Heart left ventricle (tissue), 13 donors: Measurements from ENCODE around the gene VPS13C.

ENCODE experiments used
- POLR2A ChIP-seq, 2 donors: fragments of 450-650 bp; IDR thresholded peaks; one replicate each; pipeline ENCODE4 v1.6.1; 2017; ENCODE audit warnings: antibody characterized with exemption in 2 of 2, mild to moderate bottlenecking in 2 of 2, moderate library complexity in 2 of 2
- TF ChIP-seq, protein P1 (sequence below), 12 donors: fragments of 200-600 bp; sonication (generic) in 4 of 12; IDR thresholded peaks; one replicate each; pipeline versions ENCODE4 v1.5.0 to v1.8.0; 2018 to 2022; ENCODE audit warnings: antibody characterized with exemption in 12 of 12, mild to moderate bottlenecking in 5 of 12
- donor health status: ischemic (EF 13 %, LVEDD 7.1; RV severe dilation, severe dysfunction).
- donor health status: DM: no; HTN: yes; CAD: no.
- donor health status: DM: no; HTN: no; CAD: no.
- donor health status: ischemic (EF 25% LVEDD 6.9; RV normal size, moderate dysfunction).
- donor health status: ischemic (EF 25% LVEDD 5.7; RV mildly dilated, moderate dysfunction).
- donor health status: ischemic (EF 35%, LVEDD 5.7; RV mildly dilated, moderate dysfunction).
- donor health status: nonischemic (EF 11% LVEDD 7.7; RV severe dilation, severe dysfunction).
- donor health status: DM: yes; HTN: yes; CAD: no.
- donor health status: PGD.
- donor health status: ischemic (EF 29% LVEDD 5.4; RV normal size, mild dysfunction).
- donor health status: nonischemic (EF 23%, LVEDD 6.1; RV moderate dilation, normal function).

DNA sequence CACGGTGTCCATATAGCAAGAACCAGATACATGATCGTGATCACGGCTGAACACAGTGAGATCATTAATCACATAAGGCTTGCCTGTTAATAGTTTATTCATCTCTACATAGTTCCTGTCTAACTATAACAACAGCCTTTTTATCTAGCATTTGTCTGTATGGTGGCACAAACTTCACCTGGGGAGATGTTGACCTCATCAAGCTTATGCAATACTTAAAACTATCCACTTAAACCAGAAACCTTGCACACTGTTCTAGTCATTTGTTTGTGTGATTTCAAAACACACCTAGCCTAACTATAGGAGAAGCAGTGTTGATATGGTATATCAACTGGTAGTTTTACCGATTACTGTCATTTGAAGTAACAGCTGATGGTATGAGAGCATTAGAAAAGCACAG is 124.8 kb downstream of the VPS13C start:
- TF ChIP-seq, protein P1, sequence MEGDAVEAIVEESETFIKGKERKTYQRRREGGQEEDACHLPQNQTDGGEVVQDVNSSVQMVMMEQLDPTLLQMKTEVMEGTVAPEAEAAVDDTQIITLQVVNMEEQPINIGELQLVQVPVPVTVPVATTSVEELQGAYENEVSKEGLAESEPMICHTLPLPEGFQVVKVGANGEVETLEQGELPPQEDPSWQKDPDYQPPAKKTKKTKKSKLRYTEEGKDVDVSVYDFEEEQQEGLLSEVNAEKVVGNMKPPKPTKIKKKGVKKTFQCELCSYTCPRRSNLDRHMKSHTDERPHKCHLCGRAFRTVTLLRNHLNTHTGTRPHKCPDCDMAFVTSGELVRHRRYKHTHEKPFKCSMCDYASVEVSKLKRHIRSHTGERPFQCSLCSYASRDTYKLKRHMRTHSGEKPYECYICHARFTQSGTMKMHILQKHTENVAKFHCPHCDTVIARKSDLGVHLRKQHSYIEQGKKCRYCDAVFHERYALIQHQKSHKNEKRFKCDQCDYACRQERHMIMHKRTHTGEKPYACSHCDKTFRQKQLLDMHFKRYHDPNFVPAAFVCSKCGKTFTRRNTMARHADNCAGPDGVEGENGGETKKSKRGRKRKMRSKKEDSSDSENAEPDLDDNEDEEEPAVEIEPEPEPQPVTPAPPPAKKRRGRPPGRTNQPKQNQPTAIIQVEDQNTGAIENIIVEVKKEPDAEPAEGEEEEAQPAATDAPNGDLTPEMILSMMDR (IDR thresholded peaks at IDR 0.05): no peak
- TF ChIP-seq POLR2A (IDR thresholded peaks at IDR 0.05): no peak
